ENCODE measurements around the gene SLC9A4. TPM values are rescaled to one million over a fixed set of nuclear protein-coding genes. Genes with fewer than 3 reads are reported as not detected.

The SLC9A4 gene
- polyA plus RNA-seq, 1 donor from 2014 or later: 0.15 TPM

DNA sequence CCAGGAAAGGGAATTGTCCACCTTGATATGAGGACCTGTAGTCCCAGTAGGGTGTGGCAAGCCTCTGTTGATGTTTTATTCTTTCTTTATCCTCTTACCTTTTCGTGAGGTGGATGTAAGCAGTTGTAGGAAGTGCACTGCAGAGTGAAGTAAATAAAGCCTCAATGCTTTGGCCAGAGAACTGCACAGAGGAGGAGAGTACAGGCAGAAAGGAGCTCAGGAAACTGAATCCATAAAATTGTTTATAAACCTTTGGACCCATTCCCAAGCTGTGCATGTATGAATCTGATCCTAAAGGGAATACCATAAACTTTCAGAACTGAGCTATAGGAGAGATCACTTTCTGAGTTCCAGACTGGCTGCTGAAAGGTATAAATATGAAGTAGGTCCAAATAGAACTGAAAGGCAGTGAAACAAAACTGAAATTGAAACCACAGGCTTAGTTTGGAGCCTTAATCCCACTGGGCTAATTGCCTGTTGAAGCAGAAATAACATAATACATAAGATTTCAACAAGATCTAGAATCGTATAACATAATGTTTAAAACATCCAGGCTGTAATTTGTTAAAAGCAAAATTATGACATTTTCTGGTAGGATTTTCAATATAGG lies 17.9 kb upstream of the SLC9A4 start:
- Histone ChIP-seq H3K9me3 (ENCODE audit: low read length) (no peaks in the 10 kb centered on the region), H3K36me3 (ENCODE audit: insufficient read depth, low read length) (no peaks in the 10 kb centered on the region), H3K4me2 (ENCODE audit: low read length) (no peak overlapping the region), H3K4me3 (ENCODE audit: low read length) (no peak overlapping the region), H3F3A (ENCODE audit: insufficient read depth, low read length, poor library complexity, severe bottlenecking) (no peaks in the 10 kb centered on the region), H3K27me3 (ENCODE audit: insufficient read depth, low read depth, low read length) (no peaks in the 10 kb centered on the region), H2AFZ (ENCODE audit: low read depth, low read length) (no peak overlapping the region), H3K79me2 (replicated peaks; ENCODE audit: insufficient read depth, low read length) (no peaks in the 10 kb centered on the region), H3K27ac (ENCODE audit: low read length) (no peak overlapping the region), H4K20me1 (ENCODE audit: insufficient read depth) (no peaks in the 10 kb centered on the region), H3K9ac (ENCODE audit: low read length) (no peak overlapping the region), H3K9me2 (ENCODE audit: insufficient read depth, low read length) (no peaks in the 10 kb centered on the region)
- TF ChIP-seq, protein P1, sequence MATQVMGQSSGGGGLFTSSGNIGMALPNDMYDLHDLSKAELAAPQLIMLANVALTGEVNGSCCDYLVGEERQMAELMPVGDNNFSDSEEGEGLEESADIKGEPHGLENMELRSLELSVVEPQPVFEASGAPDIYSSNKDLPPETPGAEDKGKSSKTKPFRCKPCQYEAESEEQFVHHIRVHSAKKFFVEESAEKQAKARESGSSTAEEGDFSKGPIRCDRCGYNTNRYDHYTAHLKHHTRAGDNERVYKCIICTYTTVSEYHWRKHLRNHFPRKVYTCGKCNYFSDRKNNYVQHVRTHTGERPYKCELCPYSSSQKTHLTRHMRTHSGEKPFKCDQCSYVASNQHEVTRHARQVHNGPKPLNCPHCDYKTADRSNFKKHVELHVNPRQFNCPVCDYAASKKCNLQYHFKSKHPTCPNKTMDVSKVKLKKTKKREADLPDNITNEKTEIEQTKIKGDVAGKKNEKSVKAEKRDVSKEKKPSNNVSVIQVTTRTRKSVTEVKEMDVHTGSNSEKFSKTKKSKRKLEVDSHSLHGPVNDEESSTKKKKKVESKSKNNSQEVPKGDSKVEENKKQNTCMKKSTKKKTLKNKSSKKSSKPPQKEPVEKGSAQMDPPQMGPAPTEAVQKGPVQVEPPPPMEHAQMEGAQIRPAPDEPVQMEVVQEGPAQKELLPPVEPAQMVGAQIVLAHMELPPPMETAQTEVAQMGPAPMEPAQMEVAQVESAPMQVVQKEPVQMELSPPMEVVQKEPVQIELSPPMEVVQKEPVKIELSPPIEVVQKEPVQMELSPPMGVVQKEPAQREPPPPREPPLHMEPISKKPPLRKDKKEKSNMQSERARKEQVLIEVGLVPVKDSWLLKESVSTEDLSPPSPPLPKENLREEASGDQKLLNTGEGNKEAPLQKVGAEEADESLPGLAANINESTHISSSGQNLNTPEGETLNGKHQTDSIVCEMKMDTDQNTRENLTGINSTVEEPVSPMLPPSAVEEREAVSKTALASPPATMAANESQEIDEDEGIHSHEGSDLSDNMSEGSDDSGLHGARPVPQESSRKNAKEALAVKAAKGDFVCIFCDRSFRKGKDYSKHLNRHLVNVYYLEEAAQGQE (IDR thresholded peaks at IDR 0.05; ENCODE audit: borderline replicate concordance): no peak
- no peak for TF ChIP-seq EZH2 (IDR thresholded peaks at IDR 0.05; ENCODE audit: borderline replicate concordance, insufficient read depth, low read length, poor library complexity, severe bottlenecking)

GRCh38 chr2:102460467-102460866 lies 12.6 kb upstream of the SLC9A4 start:
- TF ChIP-seq MXI1 (conservative IDR thresholded peaks at IDR 0.05; ENCODE audit: poor library complexity, severe bottlenecking): no peak
- TF ChIP-seq EP300 (conservative IDR thresholded peaks at IDR 0.05; ENCODE audit: poor library complexity, severe bottlenecking): no peak
- TF ChIP-seq EZH2 (IDR thresholded peaks at IDR 0.05; ENCODE audit: borderline replicate concordance, insufficient read depth, low read length, poor library complexity, severe bottlenecking): no peak
- TF ChIP-seq SMC3 (conservative IDR thresholded peaks at IDR 0.05; ENCODE audit: poor library complexity): no peak
- TF ChIP-seq POLR2AphosphoS5 (IDR thresholded peaks at IDR 0.05): no peak
- TF ChIP-seq TAF1 (IDR thresholded peaks at IDR 0.05; ENCODE audit: low read depth): no peak
- TF ChIP-seq RAD21 (conservative IDR thresholded peaks at IDR 0.05): no peak
- TF ChIP-seq, protein P2, sequence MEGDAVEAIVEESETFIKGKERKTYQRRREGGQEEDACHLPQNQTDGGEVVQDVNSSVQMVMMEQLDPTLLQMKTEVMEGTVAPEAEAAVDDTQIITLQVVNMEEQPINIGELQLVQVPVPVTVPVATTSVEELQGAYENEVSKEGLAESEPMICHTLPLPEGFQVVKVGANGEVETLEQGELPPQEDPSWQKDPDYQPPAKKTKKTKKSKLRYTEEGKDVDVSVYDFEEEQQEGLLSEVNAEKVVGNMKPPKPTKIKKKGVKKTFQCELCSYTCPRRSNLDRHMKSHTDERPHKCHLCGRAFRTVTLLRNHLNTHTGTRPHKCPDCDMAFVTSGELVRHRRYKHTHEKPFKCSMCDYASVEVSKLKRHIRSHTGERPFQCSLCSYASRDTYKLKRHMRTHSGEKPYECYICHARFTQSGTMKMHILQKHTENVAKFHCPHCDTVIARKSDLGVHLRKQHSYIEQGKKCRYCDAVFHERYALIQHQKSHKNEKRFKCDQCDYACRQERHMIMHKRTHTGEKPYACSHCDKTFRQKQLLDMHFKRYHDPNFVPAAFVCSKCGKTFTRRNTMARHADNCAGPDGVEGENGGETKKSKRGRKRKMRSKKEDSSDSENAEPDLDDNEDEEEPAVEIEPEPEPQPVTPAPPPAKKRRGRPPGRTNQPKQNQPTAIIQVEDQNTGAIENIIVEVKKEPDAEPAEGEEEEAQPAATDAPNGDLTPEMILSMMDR (IDR thresholded peaks at IDR 0.05; ENCODE audit: poor library complexity, severe bottlenecking): no peak
- TF ChIP-seq, protein P1 (IDR thresholded peaks at IDR 0.05; ENCODE audit: borderline replicate concordance): no peak
- no peak overlapping the region for H3K9ac ChIP-seq (ENCODE audit: low read length)
- H3K36me3 ChIP-seq (ENCODE audit: insufficient read depth, low read length): no peaks in the 10 kb centered on the region

More at GRCh38 chr2:102460467-102460866, 12.6 kb upstream of the SLC9A4 start:
- H3K27ac ChIP-seq (ENCODE audit: low read length): no peak overlapping the region
- no peaks in the 10 kb centered on the region for H3K79me2 ChIP-seq (replicated peaks; ENCODE audit: insufficient read depth, low read length)
- no peaks in the 10 kb centered on the region for H3K9me3 ChIP-seq (ENCODE audit: low read length)
- no peaks in the 10 kb centered on the region for H3K27me3 ChIP-seq (ENCODE audit: insufficient read depth, low read depth, low read length)
- no peak overlapping the region for H3K4me3 ChIP-seq (ENCODE audit: low read length)
- no peak overlapping the region for H2AFZ ChIP-seq (ENCODE audit: low read depth, low read length)
- no peaks in the 10 kb centered on the region for H3K9me2 ChIP-seq (ENCODE audit: insufficient read depth, low read length)
- H3F3A ChIP-seq (ENCODE audit: insufficient read depth, low read length, poor library complexity, severe bottlenecking): no peaks in the 10 kb centered on the region
- no peaks in the 10 kb centered on the region for H4K20me1 ChIP-seq (ENCODE audit: insufficient read depth)
- H3K4me2 ChIP-seq (ENCODE audit: low read length): no peak overlapping the region
